Stimulated activated CD8-positive, alpha-beta memory T cell treated with anti-CD3 and anti-CD28 coated beads, Interleukin-7, amount 100 ng/mL, for 1 hour (primary cell): Measurements from ENCODE around the gene PDLIM1.

Source experiments
- DNase-seq, 2 donors: peaks; one replicate each; pipeline ENCODE4 v3.0.0-alpha.2; 2020; ENCODE audit warnings: low read depth in 2 of 2

PDLIM1 gene

GRCh38 chr10:95265572-95265971 is 25.2 kb downstream of the PDLIM1 start:
- DNase-seq, result no peak

GRCh38 chr10:95264227-95265051 is 26.4 kb downstream of the PDLIM1 start:
- DNase-seq, result no peak

- DNase-seq, result no peak
Observed at GRCh38 chr10:95263864-95264226, 27.0 kb downstream of the PDLIM1 start.

- DNase-seq, result no peak
Observed at GRCh38 chr10:95262763-95263518, 27.9 kb downstream of the PDLIM1 start.

- DNase-seq, result no peak
Observed at GRCh38 chr10:95261926-95262325, 28.9 kb downstream of the PDLIM1 start.

- no peak for DNase-seq
Observed at GRCh38 chr10:95260909-95261552, 29.8 kb downstream of the PDLIM1 start.

GRCh38 chr10:95260397-95260881 is 30.4 kb downstream of the PDLIM1 start:
- DNase-seq, result no peak

- no peak for DNase-seq
Observed at GRCh38 chr10:95257849-95258248, 33.0 kb downstream of the PDLIM1 start.

- no peak for DNase-seq
Observed at GRCh38 chr10:95256268-95256667, 34.5 kb downstream of the PDLIM1 start.

GRCh38 chr10:95254629-95255028 is 36.2 kb downstream of the PDLIM1 start:
- DNase-seq, result no peak

GRCh38 chr10:95253686-95254085 is 37.1 kb downstream of the PDLIM1 start:
- no peak for DNase-seq

GRCh38 chr10:95253007-95253406 is 37.8 kb downstream of the PDLIM1 start:
- no peak for DNase-seq

GRCh38 chr10:95250856-95251255 is 39.9 kb downstream of the PDLIM1 start:
- no peak for DNase-seq

- DNase-seq, result no peak
Observed at GRCh38 chr10:95249467-95249866, 41.3 kb downstream of the PDLIM1 start.

- DNase-seq, result no peak
Observed at GRCh38 chr10:95248989-95249388, 41.8 kb downstream of the PDLIM1 start.

- no peak for DNase-seq
Observed at GRCh38 chr10:95247881-95248583, 42.8 kb downstream of the PDLIM1 start.

GRCh38 chr10:95247200-95247880 is 43.5 kb downstream of the PDLIM1 start:
- no peak for DNase-seq

GRCh38 chr10:95246582-95247051 is 44.2 kb downstream of the PDLIM1 start:
- DNase-seq, result peak in 1 of 2 donors; percentile 33

- DNase-seq, result no peak
Observed at GRCh38 chr10:95245425-95246055, 45.3 kb downstream of the PDLIM1 start.

GRCh38 chr10:95244152-95244551 is 46.7 kb downstream of the PDLIM1 start:
- no peak for DNase-seq

GRCh38 chr10:95243318-95243617 is 47.5 kb downstream of the PDLIM1 start:
- DNase-seq, result no peak
